Measurements from ENCODE around the gene ZNF599. TPM values are rescaled to one million over a fixed set of nuclear protein-coding genes. Genes with fewer than 3 reads are reported as not detected.

ZNF599 gene
- polyA plus RNA-seq, 1 donor from 2014 or later = 14.9 TPM

DNA sequence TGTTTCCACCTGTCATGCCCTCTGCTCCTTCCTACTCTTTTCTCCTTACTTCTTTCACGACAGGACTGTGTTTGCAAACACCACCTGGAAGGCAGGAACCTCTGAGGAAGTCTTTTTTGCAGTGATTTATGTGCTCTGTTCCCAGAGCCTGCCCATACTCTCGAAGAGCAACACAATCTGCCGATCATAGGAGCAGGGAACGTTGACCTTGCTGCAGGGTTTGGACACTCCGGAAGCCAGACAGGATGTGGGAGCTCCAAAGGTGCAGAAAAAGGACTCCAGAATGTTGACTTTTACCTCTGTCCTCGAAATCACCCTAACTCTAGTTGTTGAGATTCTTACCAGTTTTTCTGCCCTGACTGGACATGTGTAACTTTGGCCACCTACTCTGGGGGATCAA is 47.6 kb downstream of the ZNF599 start:
- Histone ChIP-seq H3K9me2 (ENCODE audit: insufficient read depth, low read length) (no peaks in the 10 kb centered on the region), H3K36me3 (ENCODE audit: insufficient read depth, low read length) (no peaks in the 10 kb centered on the region), H4K20me1 (ENCODE audit: insufficient read depth) (no peaks in the 10 kb centered on the region), H2AFZ (ENCODE audit: low read depth, low read length) (no peak overlapping the region), H3K9ac (ENCODE audit: low read length) (no peak overlapping the region), H3K9me3 (ENCODE audit: low read length) (no peaks in the 10 kb centered on the region), H3K4me2 (ENCODE audit: low read length) (no peak overlapping the region), H3K27ac (ENCODE audit: low read length) (no peak overlapping the region), H3K4me3 (ENCODE audit: low read length) (no peak overlapping the region), H3F3A (ENCODE audit: insufficient read depth, low read length, poor library complexity, severe bottlenecking) (no peaks in the 10 kb centered on the region), H3K27me3 (ENCODE audit: insufficient read depth, low read depth, low read length) (no peaks in the 10 kb centered on the region), H3K79me2 (replicated peaks; ENCODE audit: insufficient read depth, low read length) (no peaks in the 10 kb centered on the region)
- no peak for TF ChIP-seq EP300 (conservative IDR thresholded peaks at IDR 0.05; ENCODE audit: poor library complexity, severe bottlenecking)
- TF ChIP-seq TAF1 (IDR thresholded peaks at IDR 0.05; ENCODE audit: low read depth) = no peak
- TF ChIP-seq RAD21 (conservative IDR thresholded peaks at IDR 0.05) = no peak
- no peak for TF ChIP-seq POLR2AphosphoS5 (IDR thresholded peaks at IDR 0.05)
- TF ChIP-seq, protein P1, sequence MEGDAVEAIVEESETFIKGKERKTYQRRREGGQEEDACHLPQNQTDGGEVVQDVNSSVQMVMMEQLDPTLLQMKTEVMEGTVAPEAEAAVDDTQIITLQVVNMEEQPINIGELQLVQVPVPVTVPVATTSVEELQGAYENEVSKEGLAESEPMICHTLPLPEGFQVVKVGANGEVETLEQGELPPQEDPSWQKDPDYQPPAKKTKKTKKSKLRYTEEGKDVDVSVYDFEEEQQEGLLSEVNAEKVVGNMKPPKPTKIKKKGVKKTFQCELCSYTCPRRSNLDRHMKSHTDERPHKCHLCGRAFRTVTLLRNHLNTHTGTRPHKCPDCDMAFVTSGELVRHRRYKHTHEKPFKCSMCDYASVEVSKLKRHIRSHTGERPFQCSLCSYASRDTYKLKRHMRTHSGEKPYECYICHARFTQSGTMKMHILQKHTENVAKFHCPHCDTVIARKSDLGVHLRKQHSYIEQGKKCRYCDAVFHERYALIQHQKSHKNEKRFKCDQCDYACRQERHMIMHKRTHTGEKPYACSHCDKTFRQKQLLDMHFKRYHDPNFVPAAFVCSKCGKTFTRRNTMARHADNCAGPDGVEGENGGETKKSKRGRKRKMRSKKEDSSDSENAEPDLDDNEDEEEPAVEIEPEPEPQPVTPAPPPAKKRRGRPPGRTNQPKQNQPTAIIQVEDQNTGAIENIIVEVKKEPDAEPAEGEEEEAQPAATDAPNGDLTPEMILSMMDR (IDR thresholded peaks at IDR 0.05; ENCODE audit: poor library complexity, severe bottlenecking) = no peak
- TF ChIP-seq, protein P2, sequence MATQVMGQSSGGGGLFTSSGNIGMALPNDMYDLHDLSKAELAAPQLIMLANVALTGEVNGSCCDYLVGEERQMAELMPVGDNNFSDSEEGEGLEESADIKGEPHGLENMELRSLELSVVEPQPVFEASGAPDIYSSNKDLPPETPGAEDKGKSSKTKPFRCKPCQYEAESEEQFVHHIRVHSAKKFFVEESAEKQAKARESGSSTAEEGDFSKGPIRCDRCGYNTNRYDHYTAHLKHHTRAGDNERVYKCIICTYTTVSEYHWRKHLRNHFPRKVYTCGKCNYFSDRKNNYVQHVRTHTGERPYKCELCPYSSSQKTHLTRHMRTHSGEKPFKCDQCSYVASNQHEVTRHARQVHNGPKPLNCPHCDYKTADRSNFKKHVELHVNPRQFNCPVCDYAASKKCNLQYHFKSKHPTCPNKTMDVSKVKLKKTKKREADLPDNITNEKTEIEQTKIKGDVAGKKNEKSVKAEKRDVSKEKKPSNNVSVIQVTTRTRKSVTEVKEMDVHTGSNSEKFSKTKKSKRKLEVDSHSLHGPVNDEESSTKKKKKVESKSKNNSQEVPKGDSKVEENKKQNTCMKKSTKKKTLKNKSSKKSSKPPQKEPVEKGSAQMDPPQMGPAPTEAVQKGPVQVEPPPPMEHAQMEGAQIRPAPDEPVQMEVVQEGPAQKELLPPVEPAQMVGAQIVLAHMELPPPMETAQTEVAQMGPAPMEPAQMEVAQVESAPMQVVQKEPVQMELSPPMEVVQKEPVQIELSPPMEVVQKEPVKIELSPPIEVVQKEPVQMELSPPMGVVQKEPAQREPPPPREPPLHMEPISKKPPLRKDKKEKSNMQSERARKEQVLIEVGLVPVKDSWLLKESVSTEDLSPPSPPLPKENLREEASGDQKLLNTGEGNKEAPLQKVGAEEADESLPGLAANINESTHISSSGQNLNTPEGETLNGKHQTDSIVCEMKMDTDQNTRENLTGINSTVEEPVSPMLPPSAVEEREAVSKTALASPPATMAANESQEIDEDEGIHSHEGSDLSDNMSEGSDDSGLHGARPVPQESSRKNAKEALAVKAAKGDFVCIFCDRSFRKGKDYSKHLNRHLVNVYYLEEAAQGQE (IDR thresholded peaks at IDR 0.05; ENCODE audit: borderline replicate concordance) = no peak
- no peak for TF ChIP-seq SMC3 (conservative IDR thresholded peaks at IDR 0.05; ENCODE audit: poor library complexity)
- no peak for TF ChIP-seq MXI1 (conservative IDR thresholded peaks at IDR 0.05; ENCODE audit: poor library complexity, severe bottlenecking)
- no peak for TF ChIP-seq EZH2 (IDR thresholded peaks at IDR 0.05; ENCODE audit: borderline replicate concordance, insufficient read depth, low read length, poor library complexity, severe bottlenecking)

DNA sequence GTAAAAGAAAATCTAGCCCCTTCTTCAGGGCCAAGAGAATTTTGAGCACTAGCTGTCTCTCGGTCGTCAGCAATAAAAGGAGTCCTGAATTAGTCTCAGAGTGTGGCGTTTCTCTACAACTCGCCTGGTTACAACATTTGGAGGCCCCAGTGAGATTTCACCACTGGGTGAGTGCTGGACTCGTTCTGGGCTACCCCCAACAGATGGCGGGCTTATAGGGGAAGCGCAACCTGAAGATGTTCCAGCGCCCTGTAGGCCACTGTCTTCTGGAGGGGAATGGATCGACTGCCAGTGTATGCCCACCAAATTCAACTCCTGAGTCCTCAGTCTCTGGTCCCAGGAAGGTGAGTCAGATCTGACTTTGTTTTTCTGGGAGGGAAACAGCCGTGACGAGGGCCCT is 50.7 kb downstream of the ZNF599 start:
- H2AFZ ChIP-seq (ENCODE audit: low read depth, low read length) = no peak overlapping the region
- H3K4me3 ChIP-seq (ENCODE audit: low read length) = no peak overlapping the region
- no peak overlapping the region for H3K4me2 ChIP-seq (ENCODE audit: low read length)
- H3K27me3 ChIP-seq (ENCODE audit: insufficient read depth, low read depth, low read length) = no peaks in the 10 kb centered on the region
- H4K20me1 ChIP-seq (ENCODE audit: insufficient read depth) = no peaks in the 10 kb centered on the region
- H3K27ac ChIP-seq (ENCODE audit: low read length) = no peak overlapping the region
- H3K9me3 ChIP-seq (ENCODE audit: low read length) = no peaks in the 10 kb centered on the region
- TF ChIP-seq, protein P2 (IDR thresholded peaks at IDR 0.05; ENCODE audit: borderline replicate concordance) = no peak
- TF ChIP-seq MXI1 (conservative IDR thresholded peaks at IDR 0.05; ENCODE audit: poor library complexity, severe bottlenecking) (no peak), POLR2AphosphoS5 (IDR thresholded peaks at IDR 0.05) (no peak)
- H3F3A ChIP-seq (ENCODE audit: insufficient read depth, low read length, poor library complexity, severe bottlenecking) = no peaks in the 10 kb centered on the region
- no peaks in the 10 kb centered on the region for H3K9me2 ChIP-seq (ENCODE audit: insufficient read depth, low read length)
- H3K9ac ChIP-seq (ENCODE audit: low read length) = no peak overlapping the region
- H3K79me2 ChIP-seq (replicated peaks; ENCODE audit: insufficient read depth, low read length) = no peaks in the 10 kb centered on the region
- H3K36me3 ChIP-seq (ENCODE audit: insufficient read depth, low read length) = no peaks in the 10 kb centered on the region
